SK-N-SH treated with all-trans-retinoic acid at 6 μM for 48 hours (cell line): Measurements from ENCODE around the gene BEX3.

ENCODE experiments used
- OSR1 ChIP-seq: fragments of 250-450 bp; sonication (Bioruptor Pico); IDR thresholded peaks from 2 replicates; pipeline ENCODE4 v1.8.0; 2022; ENCODE audit warnings: moderate library complexity, mild to moderate bottlenecking, inconsistent platforms
- TF ChIP-seq, protein P1 (sequence below): fragments of 250-450 bp; sonication (Bioruptor Pico); IDR thresholded peaks from 2 replicates; pipeline ENCODE4 v1.8.0; 2020; ENCODE audit warnings: mild to moderate bottlenecking, moderate library complexity, borderline replicate concordance

DNA sequence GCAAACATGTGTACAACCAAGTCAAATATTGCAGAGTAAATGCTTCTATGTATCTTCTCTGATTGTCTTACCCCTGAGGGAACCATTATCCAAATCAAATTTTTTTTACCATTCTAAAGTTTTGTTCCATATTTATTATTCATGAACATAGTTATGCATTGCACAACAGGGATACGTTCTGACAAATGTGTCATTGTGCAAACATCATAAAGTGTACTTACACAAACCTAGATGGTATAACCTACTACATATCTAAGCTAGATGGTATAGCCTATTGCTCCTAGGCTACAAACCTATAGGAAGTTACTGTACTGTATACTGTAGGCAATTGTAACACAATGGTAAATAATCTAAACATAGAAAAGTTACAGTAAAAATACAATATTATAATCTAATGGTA is 23.4 kb downstream of the BEX3 start:
- TF ChIP-seq, protein P1, sequence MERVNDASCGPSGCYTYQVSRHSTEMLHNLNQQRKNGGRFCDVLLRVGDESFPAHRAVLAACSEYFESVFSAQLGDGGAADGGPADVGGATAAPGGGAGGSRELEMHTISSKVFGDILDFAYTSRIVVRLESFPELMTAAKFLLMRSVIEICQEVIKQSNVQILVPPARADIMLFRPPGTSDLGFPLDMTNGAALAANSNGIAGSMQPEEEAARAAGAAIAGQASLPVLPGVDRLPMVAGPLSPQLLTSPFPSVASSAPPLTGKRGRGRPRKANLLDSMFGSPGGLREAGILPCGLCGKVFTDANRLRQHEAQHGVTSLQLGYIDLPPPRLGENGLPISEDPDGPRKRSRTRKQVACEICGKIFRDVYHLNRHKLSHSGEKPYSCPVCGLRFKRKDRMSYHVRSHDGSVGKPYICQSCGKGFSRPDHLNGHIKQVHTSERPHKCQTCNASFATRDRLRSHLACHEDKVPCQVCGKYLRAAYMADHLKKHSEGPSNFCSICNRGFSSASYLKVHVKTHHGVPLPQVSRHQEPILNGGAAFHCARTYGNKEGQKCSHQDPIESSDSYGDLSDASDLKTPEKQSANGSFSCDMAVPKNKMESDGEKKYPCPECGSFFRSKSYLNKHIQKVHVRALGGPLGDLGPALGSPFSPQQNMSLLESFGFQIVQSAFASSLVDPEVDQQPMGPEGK (CRISPR knock-in tag) = no peak
- no peak for TF ChIP-seq OSR1 (CRISPR knock-in tag)
